SK-N-SH (cell line): ENCODE data around the gene SLC25A30. TPM values are rescaled to one million over a fixed set of nuclear protein-coding genes. Genes with fewer than 3 reads are reported as not detected.
"Not testable (repeated sequence)": the region's sequence is repeated elsewhere in the genome, so short reads cannot be mapped to it uniquely, and the experiment has no call there.

Experiments used
- CTCF ChIA-PET: fragments of 300-600, 350-600 bp; formaldehyde crosslinking; extraction: SDS; loops from one replicate; lab custom pipeline; 2021; lab: Yijun Ruan, JAX
- POLR2A ChIA-PET: fragments of 350-600 bp; sonication (Branson Sonifier 250); formaldehyde crosslinking; extraction: SDS; loops from one replicate; lab custom pipeline; 2020; ENCODE audit warnings: antibody characterized with exemption, inconsistent platforms; lab: Yijun Ruan, JAX
- DNase-seq: peaks from one replicate; pipeline ENCODE4 v3.0.0; 2012
- H2AFZ ChIP-seq: fragments of 200-600 bp; sonication (generic); 2 replicates; pipeline ENCODE4 v1.8.1; 2016; ENCODE audit warnings: antibody characterized with exemption, mild to moderate bottlenecking, low read depth
- H3F3A ChIP-seq: fragments of 200-600 bp; sonication (generic); replicated peaks from 2 replicates; pipeline ENCODE3; 2016; ENCODE audit warnings: antibody characterized with exemption, mild to moderate bottlenecking; ENCODE audit not compliant: insufficient read depth
- H3K27ac ChIP-seq, 2 experiments: fragments of 200-500 bp in 1 of 2; fragments of 200-600 bp in 1 of 2; sonication (Bioruptor generic) in 1 of 2; sonication (generic), shearing (Covaris generic) in 1 of 2; 2 replicates each; pipeline versions ENCODE4 v1.5.1 to v1.6.1; 2014 to 2016; ENCODE audit warnings: low read depth in 2 of 2, inconsistent platforms in 1 of 2, low read length in 1 of 2, mild to moderate bottlenecking in 1 of 2, mixed read lengths in 1 of 2
- H3K27me3 ChIP-seq: fragments of 200-600 bp; sonication (generic), shearing (Covaris generic); 2 replicates; pipeline ENCODE4 v1.6.1; 2016; ENCODE audit warnings: mixed run types; ENCODE audit not compliant: insufficient read depth
- H3K36me3 ChIP-seq, 2 experiments: fragments of 200-500 bp in 1 of 2; fragments of 200-600 bp in 1 of 2; sonication (Bioruptor generic) in 1 of 2; sonication (generic) in 1 of 2; replicated peaks in 1 of 2; 2 replicates each; pipeline versions ENCODE3 to v1.5.1; 2014 to 2016; ENCODE audit warnings: low read length in 1 of 2, mild to moderate bottlenecking in 1 of 2; ENCODE audit not compliant: insufficient read depth in 2 of 2, control insufficient read depth in 1 of 2
- H3K4me1 ChIP-seq, 2 experiments: fragments of 200-500 bp in 1 of 2; fragments of 200-600 bp in 1 of 2; sonication (Bioruptor generic) in 1 of 2; sonication (generic), shearing (Covaris generic) in 1 of 2; 2 replicates each; pipeline versions ENCODE4 v1.5.1 to v1.6.1; 2014 to 2016; ENCODE audit warnings: low read depth in 1 of 2, low read length in 1 of 2, mixed run types in 1 of 2; ENCODE audit not compliant: insufficient read depth in 2 of 2, control insufficient read depth in 1 of 2
- H3K4me2 ChIP-seq: fragments of 200-600 bp; sonication (generic), shearing (Covaris generic); 2 replicates; pipeline ENCODE4 v1.6.1; 2017; ENCODE audit warnings: mixed run types
- H3K4me3 ChIP-seq, 2 experiments: fragments of 200-500 bp in 1 of 2; fragments of 200-600 bp in 1 of 2; sonication (Bioruptor generic) in 1 of 2; sonication (generic), shearing (Covaris generic) in 1 of 2; 2 replicates each; pipeline versions ENCODE4 v1.5.1 to v1.8.1; 2014 to 2016; ENCODE audit warnings: low read depth in 2 of 2, inconsistent platforms in 1 of 2, low read length in 1 of 2, mild to moderate bottlenecking in 1 of 2, mixed read lengths in 1 of 2, moderate library complexity in 1 of 2
- H3K79me2 ChIP-seq: fragments of 200-600 bp; sonication (generic); 2 replicates; pipeline ENCODE4 v1.8.1; 2017; ENCODE audit warnings: mild to moderate bottlenecking; ENCODE audit not compliant: insufficient read depth
- H3K9ac ChIP-seq: fragments of 200-600 bp; sonication (generic); 2 replicates; pipeline ENCODE4 v1.6.1; 2017; ENCODE audit warnings: mixed run types
- H3K9me2 ChIP-seq: fragments of 200-600 bp; sonication (generic); 2 replicates; pipeline ENCODE4 v1.6.1; 2017; ENCODE audit warnings: mixed run types
- H3K9me3 ChIP-seq: fragments of 200-600 bp; sonication (generic); 2 replicates; pipeline ENCODE4 v1.6.1; 2017; ENCODE audit warnings: mixed run types, mild to moderate bottlenecking, moderate library complexity
- H4K20me1 ChIP-seq: fragments of 200-600 bp; sonication (generic); 2 replicates; pipeline ENCODE4 v1.6.1; 2017; ENCODE audit warnings: mild to moderate bottlenecking, mixed run types; ENCODE audit not compliant: insufficient read depth
- EZH2phosphoT487 ChIP-seq: fragments of 200-600 bp; sonication (generic); IDR thresholded peaks from 2 replicates; pipeline ENCODE4 v1.6.1; 2017; ENCODE audit warnings: low read depth, mixed run types, mild to moderate bottlenecking, antibody characterized with exemption, moderate library complexity, borderline replicate concordance
- FOXJ3 ChIP-seq: sonication (generic); formaldehyde crosslinking; IDR thresholded peaks from 2 replicates; pipeline ENCODE4 v1.5.1; 2020; ENCODE audit warnings: mild to moderate bottlenecking, missing genetic modification reagents
- GABPA ChIP-seq: IDR thresholded peaks from 2 replicates; pipeline ENCODE4 v1.4.0; 2012; ENCODE audit warnings: low read depth, mild to moderate bottlenecking
- GATA2 ChIP-seq: sonication (generic); formaldehyde crosslinking; IDR thresholded peaks from 2 replicates; pipeline ENCODE4 v1.5.0; 2020; ENCODE audit warnings: mild to moderate bottlenecking, missing genetic modification reagents
- MAX ChIP-seq: IDR thresholded peaks from 2 replicates; pipeline ENCODE4 v1.4.0; 2012; ENCODE audit warnings: low read depth
- MEF2A ChIP-seq: IDR thresholded peaks from 2 replicates; pipeline ENCODE4 v1.4.0; 2012; ENCODE audit warnings: low read depth, borderline replicate concordance
- NFIC ChIP-seq: IDR thresholded peaks from 2 replicates; pipeline ENCODE4 v1.4.0; 2012; ENCODE audit warnings: borderline replicate concordance
- NRF1 ChIP-seq: IDR thresholded peaks from 2 replicates; pipeline ENCODE4 v1.6.1; 2012; ENCODE audit warnings: low read depth, mild to moderate bottlenecking, low read length
- RCOR1 ChIP-seq: fragments of 150-350 bp; IDR thresholded peaks from 2 replicates; pipeline ENCODE4 v1.6.1; 2017; ENCODE audit warnings: antibody characterized with exemption, low read length
- REST ChIP-seq: IDR thresholded peaks from 2 replicates; pipeline ENCODE4 v1.6.1; 2012; ENCODE audit warnings: mild to moderate bottlenecking, low read depth, low read length, moderate library complexity
- RFX5 ChIP-seq: IDR thresholded peaks from 2 replicates; pipeline ENCODE4 v1.6.1; 2012; ENCODE audit warnings: mild to moderate bottlenecking, improper control_type of control experiment, low read length
- TAF1 ChIP-seq: IDR thresholded peaks from 2 replicates; pipeline ENCODE4 v1.6.1; 2012; ENCODE audit warnings: low read depth, mild to moderate bottlenecking, low read length, moderate library complexity, borderline replicate concordance
- USF1 ChIP-seq: IDR thresholded peaks from 2 replicates; pipeline ENCODE4 v1.4.0; 2012; ENCODE audit warnings: low read depth, borderline replicate concordance
- USF2 ChIP-seq: fragments of 150-350 bp; IDR thresholded peaks from 2 replicates; pipeline ENCODE4 v1.6.1; 2017; ENCODE audit warnings: antibody characterized with exemption, low read length, low read depth, borderline replicate concordance
- YY1 ChIP-seq: IDR thresholded peaks from 2 replicates; pipeline ENCODE4 v1.4.0; 2012; ENCODE audit warnings: low read depth, mild to moderate bottlenecking
- WGBS: methylation state at CpG from one replicate; pipeline ENCODE4 v1.1.6; 2017; ENCODE audit warnings: low lambda C conversion rate; 5-methylcytosine and 5-hydroxymethylcytosine counted together
- polyA plus RNA-seq, 3 experiments: library from polyadenylated mRNA; depleted of rRNA; stranded (reverse); fragments of >200 nt; gene quantifications; 2 replicates each; pipeline ENCODE4 v1.2.3, GENCODE V29; 2012

Gene SLC25A30
- polyA plus RNA-seq, 1 of the 3 experiments (the other 2 are of a cell fraction): 9.6 TPM

- H3F3A ChIP-seq: peaks cover 5% of the 10 kb centered on the region
- CTCF ChIA-PET: interaction anchor here (1.3 kb wide), 1 partner anchor 31 kb away, joined by 3 read pairs; no protein-coding TSS in a partner anchor
- H3K9me2 ChIP-seq: no peaks in the 10 kb centered on the region
- no peaks in the 10 kb centered on the region for H3K27me3 ChIP-seq
- no peak overlapping the region for H3K27ac ChIP-seq
- H3K4me1 ChIP-seq: peaks cover 0 to 2% of the 10 kb centered on the region in 2 experiments; a peak in 2 of 4 replicates
- H3K79me2 ChIP-seq: no peaks in the 10 kb centered on the region; the same call in 1 of the 2 replicates
- no peaks in the 10 kb centered on the region for H4K20me1 ChIP-seq
- TF ChIP-seq EZH2phosphoT487 (no peak), RFX5 (no peak)
- TF ChIP-seq, all 33 proteins: peak for 0
- WGBS: 100% methylated on average over 4 of the region's 4 CpGs
- Histone ChIP-seq H3K9ac (no peak overlapping the region), H2AFZ (no peak overlapping the region), H3K4me3 (no peak overlapping the region), H3K9me3 (no peaks in the 10 kb centered on the region), H3K36me3 (peaks cover 7 to 13% of the 10 kb centered on the region in 2 experiments), H3K4me2 (no peak overlapping the region)
- DNase-seq: no peak
- POLR2A ChIA-PET: no interaction called here
Measured at GRCh38 chr13:45388664-45389063, 29.5 kb downstream of the SLC25A30 start.

- 92% methylated on average over 17 of the region's 17 CpGs for WGBS
- H3K4me2 ChIP-seq, POLR2A ChIA-PET, DNase-seq, H3K4me1 ChIP-seq, H3K36me3 ChIP-seq, H3K27me3 ChIP-seq, H3K27ac ChIP-seq, H3K79me2 ChIP-seq, H3F3A ChIP-seq, CTCF ChIA-PET, H3K9ac ChIP-seq, H3K9me2 ChIP-seq, H4K20me1 ChIP-seq, H2AFZ ChIP-seq, H3K9me3 ChIP-seq, H3K4me3 ChIP-seq: not testable (repeated sequence)
Measured at GRCh38 chr13:45386892-45387575, 31.1 kb downstream of the SLC25A30 start.

- Histone ChIP-seq H3K4me2 (no peak overlapping the region), H3K4me1 (peaks cover 0 to 2% of the 10 kb centered on the region in 2 experiments; a peak in 1 of 4 replicates), H2AFZ (no peak overlapping the region), H3K36me3 (peaks cover 0 to 4% of the 10 kb centered on the region in 2 experiments), H3K79me2 (no peaks in the 10 kb centered on the region), H3K9me3 (no peaks in the 10 kb centered on the region), H3K27me3 (no peaks in the 10 kb centered on the region), H3K9me2 (no peaks in the 10 kb centered on the region), H3K4me3 (no peak overlapping the region), H4K20me1 (no peaks in the 10 kb centered on the region), H3F3A (no peaks in the 10 kb centered on the region), H3K9ac (no peak overlapping the region), H3K27ac (no peak overlapping the region)
- ChIA-PET POLR2A (no interaction called here), CTCF (interaction anchor here (1.3 to 1.9 kb wide), 2 partner anchors 9 to 46 kb away, joined by 3 to 12 read pairs; partner anchors contain the start of gene TPT1)
- WGBS: 94% methylated on average over 5 of the region's 5 CpGs
- DNase-seq: no peak
- no peak for TF ChIP-seq FOXJ3
- no peak for TF ChIP-seq MEF2A
- no peak for TF ChIP-seq RCOR1
- no peak for TF ChIP-seq GATA2 (CRISPR knock-in tag)
- no peak for TF ChIP-seq TAF1
- no peak for TF ChIP-seq USF2
- TF ChIP-seq NFIC: no peak
- TF ChIP-seq NRF1: no peak
- TF ChIP-seq MAX: no peak
- TF ChIP-seq USF1: no peak
- TF ChIP-seq YY1: no peak
- no peak for TF ChIP-seq GABPA
- no peak for TF ChIP-seq REST
Measured at GRCh38 chr13:45385907-45386553, 32.1 kb downstream of the SLC25A30 start.
